ENCODE data around the gene SEC16A. TPM values are rescaled to one million over a fixed set of nuclear protein-coding genes. Genes with fewer than 3 reads are reported as not detected.

Gene SEC16A
- total RNA-seq, 1 donor from 2014 or later: 78.8 TPM

DNA sequence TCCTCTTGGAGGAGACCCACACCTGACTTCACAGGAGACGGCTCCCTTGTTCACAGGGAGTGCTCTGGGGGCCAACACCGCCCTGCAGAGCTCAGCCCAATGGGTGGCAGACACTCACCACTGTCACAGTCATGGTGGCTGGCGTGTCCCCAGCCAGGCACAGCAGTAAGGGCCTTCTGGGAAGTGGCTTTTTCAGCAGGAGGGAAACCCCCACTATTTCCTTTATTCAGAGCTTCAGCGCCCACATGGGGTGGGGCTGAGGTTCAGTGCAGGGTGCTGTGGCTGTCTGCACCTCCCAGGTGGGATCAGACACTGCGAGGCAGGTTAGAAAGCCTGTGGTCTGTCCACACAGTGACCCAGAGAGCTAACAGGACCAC lies 79.3 kb downstream of the SEC16A start:
- Mint-ChIP-seq H3K27me3 (no peaks in the 10 kb centered on the region), H3K4me1 (peaks cover 59% of the 10 kb centered on the region), H3K36me3 (ENCODE audit: low read depth) (peaks cover 48% of the 10 kb centered on the region), H3K27ac (peak overlapping the region; percentile 85), H3K4me3 (peak overlapping the region; percentile 35), H3K9me3 (no peaks in the 10 kb centered on the region)
- ChIA-PET POLR2A (interaction anchor here (1.0 to 2.0 kb wide), 5 partner anchors 10 to 837 kb away, joined by 3 to 9 read pairs (median 4); partner anchors contain the start of gene DNLZ), CTCF (no interaction called here)
- peak; percentile 73 for ATAC-seq (ENCODE audit: low read depth)
- DNase-seq: peak; percentile 37
- TF ChIP-seq, protein P1, sequence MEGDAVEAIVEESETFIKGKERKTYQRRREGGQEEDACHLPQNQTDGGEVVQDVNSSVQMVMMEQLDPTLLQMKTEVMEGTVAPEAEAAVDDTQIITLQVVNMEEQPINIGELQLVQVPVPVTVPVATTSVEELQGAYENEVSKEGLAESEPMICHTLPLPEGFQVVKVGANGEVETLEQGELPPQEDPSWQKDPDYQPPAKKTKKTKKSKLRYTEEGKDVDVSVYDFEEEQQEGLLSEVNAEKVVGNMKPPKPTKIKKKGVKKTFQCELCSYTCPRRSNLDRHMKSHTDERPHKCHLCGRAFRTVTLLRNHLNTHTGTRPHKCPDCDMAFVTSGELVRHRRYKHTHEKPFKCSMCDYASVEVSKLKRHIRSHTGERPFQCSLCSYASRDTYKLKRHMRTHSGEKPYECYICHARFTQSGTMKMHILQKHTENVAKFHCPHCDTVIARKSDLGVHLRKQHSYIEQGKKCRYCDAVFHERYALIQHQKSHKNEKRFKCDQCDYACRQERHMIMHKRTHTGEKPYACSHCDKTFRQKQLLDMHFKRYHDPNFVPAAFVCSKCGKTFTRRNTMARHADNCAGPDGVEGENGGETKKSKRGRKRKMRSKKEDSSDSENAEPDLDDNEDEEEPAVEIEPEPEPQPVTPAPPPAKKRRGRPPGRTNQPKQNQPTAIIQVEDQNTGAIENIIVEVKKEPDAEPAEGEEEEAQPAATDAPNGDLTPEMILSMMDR (IDR thresholded peaks at IDR 0.05): no peak
- intact Hi-C loops (cut with micrococcal nuclease): loop anchor here (5.0 to 10.0 kb wide), 2 partner anchors 159 to 286 kb away; partner anchors contain the start of genes QSOX2 and TMEM250

DNA sequence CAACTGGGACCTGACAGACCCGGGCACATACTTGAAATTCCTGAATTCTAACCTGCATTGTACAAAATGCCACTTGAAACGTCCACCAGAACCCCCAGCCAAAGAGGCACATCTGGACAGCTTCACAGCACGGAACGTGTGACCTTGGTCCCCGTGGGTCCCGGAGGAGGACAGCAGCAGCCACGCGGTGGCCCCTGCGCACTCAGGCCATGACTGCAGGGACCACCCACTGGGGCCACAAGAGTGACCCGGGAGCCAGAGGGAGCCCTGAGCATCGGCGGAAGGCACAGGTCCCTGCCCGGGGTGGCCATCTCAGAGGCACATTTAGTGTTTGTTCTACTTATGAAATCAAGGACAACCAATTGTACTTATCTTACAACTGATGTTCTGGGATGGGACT lies 80.8 kb downstream of the SEC16A start:
- peaks cover 49% of the 10 kb centered on the region for H3K36me3 Mint-ChIP-seq (ENCODE audit: low read depth)
- ATAC-seq (ENCODE audit: low read depth): no peak
- TF ChIP-seq, protein P1 (IDR thresholded peaks at IDR 0.05): no peak
- no peak overlapping the region for H3K4me3 Mint-ChIP-seq
- H3K27me3 Mint-ChIP-seq: no peaks in the 10 kb centered on the region
- POLR2A ChIA-PET: interaction anchor here (1.7 to 2.8 kb wide), 2 partner anchors 8 to 39 kb away, joined by 10 to 14 read pairs; partner anchors contain the start of gene DNLZ
- DNase-seq: no peak
- no peaks in the 10 kb centered on the region for H3K9me3 Mint-ChIP-seq
- peak overlapping the region; percentile 56 for H3K27ac Mint-ChIP-seq
- CTCF ChIA-PET: interaction anchor here (1.5 kb wide), 3 partner anchors 10 to 39 kb away, joined by 3 to 8 read pairs (median 4); partner anchors contain the start of gene DNLZ
- intact Hi-C loops (cut with micrococcal nuclease): loop anchor here (5.0 to 10.0 kb wide), 2 partner anchors 157 to 285 kb away; partner anchors contain the start of genes QSOX2 and TMEM250
- H3K4me1 Mint-ChIP-seq: peaks cover 54% of the 10 kb centered on the region

DNA sequence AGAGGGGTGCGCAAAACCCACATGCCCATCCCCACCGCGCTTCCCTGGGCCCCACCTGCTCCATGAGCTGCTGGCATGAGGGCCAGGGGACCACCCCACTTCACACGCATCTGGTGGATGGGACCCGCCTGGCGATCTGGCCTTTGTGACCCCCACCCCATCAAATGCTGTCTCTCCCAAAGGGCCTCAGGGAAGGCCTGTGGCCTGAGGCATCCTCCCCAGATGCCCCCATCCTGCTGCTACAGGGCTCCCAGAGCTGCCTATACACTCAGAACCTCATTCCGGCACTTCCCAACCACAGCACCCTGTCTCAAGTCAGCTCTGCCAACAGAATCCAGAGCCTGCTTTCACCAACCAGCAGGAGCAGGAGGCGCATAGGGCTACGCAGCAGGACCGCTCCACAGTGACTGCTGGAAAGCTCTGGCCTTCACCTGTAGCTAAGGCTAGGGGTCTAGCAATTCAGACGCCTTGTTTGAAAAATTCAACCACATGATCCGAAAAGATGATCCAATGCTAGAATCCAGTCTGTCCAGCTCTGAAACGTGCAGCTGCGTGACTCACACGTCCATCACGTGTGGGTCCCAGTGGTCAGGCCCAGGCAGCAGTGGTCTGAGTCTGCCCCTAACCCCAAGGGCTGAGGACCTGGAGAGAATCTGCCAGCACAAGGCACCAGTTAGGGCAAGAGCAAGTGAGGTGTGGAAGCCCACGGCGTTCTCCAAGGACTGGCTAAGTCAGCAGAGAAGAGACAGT lies 81.5 kb downstream of the SEC16A start:
- CTCF ChIA-PET: interaction anchor here (1.5 kb wide), 4 partner anchors 8 to 38 kb away, joined by 3 to 8 read pairs (median 6); partner anchors contain the start of gene DNLZ
- DNase-seq: no peak
- Mint-ChIP-seq H3K9me3 (no peaks in the 10 kb centered on the region), H3K4me3 (no peak overlapping the region), H3K36me3 (ENCODE audit: low read depth) (peaks cover 52% of the 10 kb centered on the region), H3K27me3 (no peaks in the 10 kb centered on the region), H3K27ac (peak overlapping the region; percentile 24), H3K4me1 (peaks cover 54% of the 10 kb centered on the region)
- POLR2A ChIA-PET: interaction anchor here (0.5 to 2.8 kb wide), 4 partner anchors 8 to 45 kb away, joined by 4 to 14 read pairs (median 8); partner anchors contain the start of gene DNLZ
- intact Hi-C loops (cut with micrococcal nuclease): loop anchor here (5.0 to 10.0 kb wide), 2 partner anchors 157 to 284 kb away; partner anchors contain the start of genes QSOX2 and TMEM250
- TF ChIP-seq, protein P1 (IDR thresholded peaks at IDR 0.05): no peak
- no peak for ATAC-seq (ENCODE audit: low read depth)

DNA sequence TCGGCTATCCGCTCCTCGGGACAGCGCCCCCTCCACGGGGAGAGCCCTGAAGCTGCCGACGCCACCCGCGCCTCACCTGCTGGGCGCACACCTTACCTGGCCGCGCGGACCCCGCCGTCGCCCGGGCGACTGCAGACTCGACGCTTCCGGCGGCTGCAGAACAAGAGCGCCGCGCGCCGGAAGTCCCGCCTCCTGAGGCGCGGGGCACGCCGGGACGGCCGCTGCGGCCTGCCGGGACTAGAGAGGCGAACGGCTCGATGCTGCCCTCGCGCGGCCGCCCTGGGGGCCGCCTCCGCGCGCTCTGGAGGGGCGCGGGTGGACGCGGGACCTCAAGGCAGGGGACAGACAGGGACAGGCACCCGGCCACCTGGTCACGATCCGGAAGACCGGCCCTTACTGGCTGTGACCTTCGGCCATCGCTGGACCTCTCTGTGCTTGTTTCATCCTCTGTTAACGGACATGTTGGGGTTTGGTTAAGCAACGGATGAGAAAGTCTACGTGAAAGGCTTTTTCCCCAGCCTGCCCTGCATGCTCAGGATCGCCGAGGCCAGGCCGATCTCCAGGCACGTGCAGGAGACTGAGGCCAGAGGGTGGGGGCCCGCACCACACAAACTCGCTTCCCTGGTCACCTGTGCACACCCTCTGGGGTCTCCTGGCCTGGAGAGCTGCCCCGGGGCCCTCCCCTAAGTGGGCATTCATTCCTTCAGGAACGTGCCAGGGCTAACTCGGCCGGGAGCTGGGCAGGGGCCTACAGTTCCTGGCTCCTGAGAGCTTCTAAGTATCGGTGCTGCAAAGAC lies 82.6 kb downstream of the SEC16A start, which contains the start of gene SNAPC4:
SNAPC4 (minus strand) TSS at position 133 of the 797 bp plus-strand sequence. CDS start 1,742 bp downstream, outside the sequence.
- TF ChIP-seq, protein P1 (IDR thresholded peaks at IDR 0.05): peak; percentile 21
- Mint-ChIP-seq H3K4me1 (peaks cover 48% of the 10 kb centered on the region), H3K27me3 (no peaks in the 10 kb centered on the region), H3K27ac (peak within 1 kb of the TSS; percentile 46), H3K36me3 (ENCODE audit: low read depth) (peaks cover 53% of the 10 kb centered on the region), H3K4me3 (peak within 1 kb of the TSS; percentile 87), H3K9me3 (no peaks in the 10 kb centered on the region)
- peak; percentile 76 for ATAC-seq (ENCODE audit: low read depth)
- ChIA-PET CTCF (interaction anchor here (1.5 kb wide), 4 partner anchors 9 to 38 kb away, joined by 3 to 8 read pairs (median 6); partner anchors contain the start of gene DNLZ), POLR2A (interaction anchor here (1.0 to 2.8 kb wide), 3 partner anchors 10 to 282 kb away, joined by 4 to 14 read pairs (median 10); partner anchors contain the start of gene DNLZ)
- DNase-seq: peak; percentile 88
- intact Hi-C loops (cut with micrococcal nuclease): loop anchor here (1.0 to 10.0 kb wide), 7 partner anchors 10 to 283 kb away; partner anchors contain the start of genes DNLZ, ENTR1, INPP5E and PMPCA

Measured in activated B cell treated with CpG ODN at 0.5 μM for 24 hours (primary cell).